Endothelial cell of umbilical vein (primary cell): Measurements from ENCODE around the gene GPLD1.

Experiments used
- CTCF ChIP-seq, 2 donors: IDR thresholded peaks; 1 replicate in 1 of 2; 2 replicates in 1 of 2; pipeline ENCODE4 v1.5.1; 2011; ENCODE audit warnings: low read length in 2 of 2, mild to moderate bottlenecking in 2 of 2, moderate library complexity in 2 of 2, control low read depth in 1 of 2, inconsistent platforms in 1 of 2, low read depth in 1 of 2; ENCODE audit not compliant: insufficient read depth in 1 of 2; ENCODE audit errors: extremely low read depth in 1 of 2
- EZH2 ChIP-seq: IDR thresholded peaks from 2 replicates; pipeline ENCODE4 v1.6.1; 2012; ENCODE audit warnings: borderline replicate concordance, low read depth, mild to moderate bottlenecking, moderate library complexity, low read length, inconsistent platforms; ENCODE audit not compliant: severe bottlenecking
- GATA2 ChIP-seq: IDR thresholded peaks from 2 replicates; pipeline ENCODE4 v1.7.0; 2011; ENCODE audit warnings: low read depth, mild to moderate bottlenecking, moderate library complexity, mixed read lengths, low read length; ENCODE audit not compliant: insufficient read length, insufficient read depth
- POLR2A ChIP-seq: IDR thresholded peaks from 2 replicates; pipeline ENCODE4 v1.6.1; 2012; ENCODE audit warnings: low read depth, mild to moderate bottlenecking, control low read depth, low read length
- POLR2AphosphoS5 ChIP-seq: IDR thresholded peaks from 2 replicates; pipeline ENCODE4 v1.6.1; 2012; ENCODE audit warnings: low read depth, mild to moderate bottlenecking, control low read depth, low read length, moderate library complexity; ENCODE audit not compliant: insufficient read depth

- TF ChIP-seq CTCF (IDR thresholded peaks at IDR 0.05; ENCODE audit: extremely low read depth in 1 of 2, insufficient read depth in 1 of 2, low read depth in 1 of 2, low read length in 2 of 2) (no peak), EZH2 (no peak), POLR2AphosphoS5 (no peak), POLR2A (no peak), GATA2 (no peak)
These were observed 80.5 kb downstream of the GPLD1 start for GRCh38 chr6:24408719-24409410.
